Aorta (tissue), 5 donors: Measurements from ENCODE around the gene ELP5. TPM values are rescaled to one million over a fixed set of nuclear protein-coding genes. Genes with fewer than 3 reads are reported as not detected.

Experiments used
- ATAC-seq: fragments of 200-7000 bp; cut with Tn5 transposase; one replicate; pipeline ENCODE4 v1.9.1; 2022; ENCODE audit warnings: moderate library complexity; ENCODE audit not compliant: low FRiP score
- DNase-seq, 2 donors: peaks; one replicate each; pipeline ENCODE4 v3.0.0-alpha.2; 2020
- H3K27ac ChIP-seq, 2 donors: one replicate each; pipeline ENCODE4 v1.5.1; 2013; ENCODE audit warnings: low read length in 2 of 2, mild to moderate bottlenecking in 2 of 2, moderate library complexity in 2 of 2, control low read depth in 1 of 2, inconsistent platforms in 1 of 2, low read depth in 1 of 2
- H3K27me3 ChIP-seq, 2 donors: one replicate each; pipeline ENCODE4 v1.6.1; 2013; ENCODE audit warnings: control low read depth in 1 of 2, low read length in 1 of 2, mild to moderate bottlenecking in 1 of 2, moderate library complexity in 1 of 2; ENCODE audit not compliant: insufficient read depth in 2 of 2, control insufficient read depth in 1 of 2
- H3K36me3 ChIP-seq, 2 donors: one replicate each; pipeline ENCODE4 v1.6.1; 2013; ENCODE audit warnings: control low read depth in 1 of 2, low read length in 1 of 2, mild to moderate bottlenecking in 1 of 2; ENCODE audit not compliant: insufficient read depth in 2 of 2, control insufficient read depth in 1 of 2
- H3K4me1 ChIP-seq, 2 donors: one replicate each; pipeline ENCODE4 v1.6.1; 2013; ENCODE audit warnings: low read length in 2 of 2, control low read depth in 1 of 2, mild to moderate bottlenecking in 1 of 2, moderate library complexity in 1 of 2; ENCODE audit not compliant: insufficient read depth in 2 of 2, control insufficient read depth in 1 of 2
- H3K4me3 ChIP-seq, 2 donors: one replicate each; pipeline ENCODE4 v1.5.1; 2013; ENCODE audit warnings: low read length in 2 of 2, control low read depth in 1 of 2, mild to moderate bottlenecking in 1 of 2
- H3K9me3 ChIP-seq: one replicate; pipeline ENCODE4 v1.6.1; 2013; ENCODE audit warnings: mild to moderate bottlenecking, low read length; ENCODE audit not compliant: control insufficient read depth
- WGBS, 2 donors: extraction: QIAGEN DNeasy Blood & Tissue Kit; methylation state at CpG; one replicate each; pipeline ENCODE4 v1.1.7; 2013; 5-methylcytosine and 5-hydroxymethylcytosine counted together
- intact Hi-C, 2 donors: fragments of 100-400 bp; cut with DNase I; formaldehyde crosslinking; loops; one replicate each; pipeline versions ENCODE4 v1.14.2 to v1.15.0; 2022
- polyA plus RNA-seq, 2 donors: library from polyadenylated mRNA; stranded (reverse); fragments of 200-250 nt; gene quantifications; one replicate each; pipeline ENCODE4 v1.2.3, GENCODE V29; 2013
- total RNA-seq, 2 donors: library from RNA; stranded (reverse); fragmentation: NEBNext Ultra II Directional; extraction: Animal tissue kit (Norgen Biotek cat#: 25700); gene quantifications; one replicate each; pipeline ENCODE4 v1.2.1, GENCODE V29; 2021
- donor health status: healthy with polysubstance abuse.
- donor health status: Bipolar disorder and iron deficiency.
- donor health status: DM: no; HTN: no; CAD: no.
- donor health status: DM: no; HTN: no; CAD: no.
- donor health status: DM: yes; HTN: yes; CAD: no.

Gene ELP5
- total and polyA plus RNA-seq, 4 donors = 26.6 to 51.1 (median 28.9) TPM

DNA sequence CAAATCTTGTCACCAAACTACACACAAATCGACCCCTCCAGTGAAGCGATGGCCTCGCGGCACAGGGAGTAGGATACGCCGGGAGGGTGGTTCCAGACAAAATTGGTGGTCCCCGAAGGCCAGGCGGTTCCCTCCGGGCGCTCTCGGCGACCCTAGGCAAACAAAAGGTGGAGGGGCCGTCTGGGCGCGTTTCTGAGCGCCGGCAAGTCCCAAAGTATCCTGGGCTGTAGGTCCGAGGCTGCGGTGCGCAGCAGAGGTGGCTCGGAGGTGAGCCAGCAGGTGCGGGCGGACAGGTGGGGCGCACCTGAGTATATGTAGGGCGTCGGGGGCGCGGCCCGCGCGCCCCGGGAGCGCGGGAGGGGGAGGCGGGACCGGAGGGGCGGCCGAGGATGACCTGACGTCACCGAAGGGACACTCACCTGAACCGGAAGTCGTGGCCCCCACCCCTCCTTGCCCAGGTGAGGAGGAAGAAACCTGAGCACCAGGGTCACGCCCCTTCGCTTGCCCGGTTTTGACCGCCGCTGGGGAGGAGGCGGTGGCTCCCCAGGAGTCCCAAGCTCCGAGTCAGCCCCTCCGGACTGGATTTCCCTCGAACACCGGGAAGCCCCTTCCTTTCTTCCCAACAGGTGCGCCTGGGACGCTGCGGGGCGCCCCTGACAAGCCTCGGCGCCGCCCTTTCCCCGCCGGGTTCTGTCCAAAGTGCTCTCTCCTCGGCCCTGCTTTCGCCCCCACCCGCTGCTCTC, 10.3 kb downstream of the ELP5 start, which contains the start of gene CLDN7:
TSS of gene CLDN7 (minus strand) at position 287 of the 743 bp plus-strand sequence. CDS start 435 bp downstream, outside the sequence.
- intact Hi-C loops = no loop called here
- 3 to 4% methylated on average over 58 to 64 of the region's 64 CpGs for WGBS, 2 donors
- Histone ChIP-seq H3K27ac (no peak within 1 kb of the TSS), H3K9me3 (no peaks in the 10 kb centered on the region), H3K36me3 (peaks cover 0 to 1% of the 10 kb centered on the region in 2 donors), H3K4me1 (no peaks in the 10 kb centered on the region), H3K27me3 (peaks cover 0 to 3% of the 10 kb centered on the region in 2 donors), H3K4me3 (no peak within 1 kb of the TSS)
- DNase-seq (no peak), ATAC-seq (peak; percentile 9)

DNA sequence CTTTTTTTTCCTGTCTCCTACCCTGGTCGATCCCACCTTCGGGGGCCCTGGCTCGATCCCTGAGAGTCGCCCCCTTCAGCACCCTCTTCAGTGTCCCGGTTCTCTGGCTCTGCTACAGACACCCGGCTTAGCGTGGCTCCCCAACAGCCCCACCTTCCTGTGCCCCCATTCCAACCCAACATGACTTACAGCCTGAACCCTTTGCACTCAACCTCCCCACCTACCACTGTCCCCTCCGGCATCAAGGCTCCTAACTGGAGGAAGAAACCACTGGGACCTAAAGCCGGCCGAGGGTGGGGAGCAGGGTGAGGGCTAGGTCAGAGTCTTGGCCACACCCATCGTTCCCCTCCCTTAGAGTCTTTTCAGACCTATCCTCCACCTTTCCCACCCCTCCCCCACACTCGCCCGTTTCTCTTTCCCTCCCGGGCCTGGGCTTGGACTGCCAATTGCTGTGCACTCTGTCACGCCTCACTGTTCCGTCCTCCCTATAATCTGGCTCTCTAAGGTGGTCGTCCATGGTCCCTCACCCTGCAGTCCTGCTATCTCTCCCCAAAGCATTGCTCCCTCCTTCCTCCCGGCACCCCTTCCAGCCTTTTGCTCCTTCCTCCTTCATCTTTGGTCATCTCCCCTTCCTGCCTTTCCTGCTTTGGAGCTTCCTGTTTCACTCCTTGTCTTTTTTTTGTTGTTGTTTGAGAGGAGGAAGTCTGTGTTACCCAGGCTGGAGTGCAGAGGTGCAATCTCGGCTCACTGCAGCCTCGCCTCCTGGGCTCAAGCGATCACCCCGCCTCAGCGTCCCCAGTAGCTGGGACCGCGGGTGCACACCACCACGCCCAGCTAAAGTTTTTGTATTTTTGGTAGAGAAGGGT, 11.2 kb downstream of the ELP5 start:
- intact Hi-C loops = no loop called here
- whole genome bisulfite sequencing, 2 donors = 7 to 10% methylated on average over 26 of the region's 26 CpGs
- peaks cover 0 to 3% of the 10 kb centered on the region in 2 donors for H3K27me3 ChIP-seq
- H3K27ac ChIP-seq = no peak overlapping the region
- peaks cover 0 to 1% of the 10 kb centered on the region in 2 donors for H3K36me3 ChIP-seq
- H3K4me1 ChIP-seq = no peaks in the 10 kb centered on the region
- DNase-seq (no peak), ATAC-seq (peak; percentile 4)
- H3K9me3 ChIP-seq = no peaks in the 10 kb centered on the region
- no peak overlapping the region for H3K4me3 ChIP-seq

DNA sequence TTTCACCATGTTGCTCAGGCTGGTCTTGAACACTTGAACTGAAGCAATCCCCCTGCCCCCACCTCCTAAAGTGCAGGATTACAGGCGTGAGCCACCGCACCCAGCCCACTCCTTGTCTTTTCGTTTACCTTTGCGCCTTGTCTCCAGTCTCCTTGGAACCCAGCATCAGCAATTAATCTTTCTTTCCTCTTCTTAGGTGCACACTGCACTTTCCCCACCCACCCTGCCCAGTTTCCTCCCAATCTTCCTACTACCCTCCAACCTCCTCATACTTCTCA, 11.7 kb downstream of the ELP5 start:
- WGBS, 2 donors = 54 to 55% methylated on average over 4 of the region's 4 CpGs
- H3K36me3 ChIP-seq = peaks cover 0 to 1% of the 10 kb centered on the region in 2 donors
- H3K4me1 ChIP-seq = no peaks in the 10 kb centered on the region
- ATAC-seq (no peak), DNase-seq (no peak)
- H3K9me3 ChIP-seq = no peaks in the 10 kb centered on the region
- no peak overlapping the region for H3K4me3 ChIP-seq
- H3K27me3 ChIP-seq = peaks cover 0 to 3% of the 10 kb centered on the region in 2 donors
- intact Hi-C loops = no loop called here
- no peak overlapping the region for H3K27ac ChIP-seq

DNA sequence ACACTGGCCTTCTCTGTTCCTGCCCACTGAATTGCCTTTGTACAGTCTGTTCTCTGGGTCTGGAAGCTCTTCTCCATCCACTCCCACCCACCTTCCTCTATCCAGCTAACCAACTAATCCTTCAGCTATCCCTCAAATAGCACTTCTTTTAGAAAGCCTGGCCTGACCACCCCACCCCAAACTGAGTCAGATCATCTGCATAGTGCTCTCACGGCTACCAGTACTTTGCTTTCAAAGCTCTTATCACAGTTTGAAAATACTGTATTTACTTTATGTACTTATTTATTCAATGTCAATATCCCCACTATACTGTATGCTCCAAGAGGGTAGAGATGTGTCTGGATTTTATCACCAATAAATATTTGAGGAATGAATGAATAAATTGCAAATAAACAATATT, 14.8 kb downstream of the ELP5 start:
- H3K4me1 ChIP-seq = no peaks in the 10 kb centered on the region
- no peaks in the 10 kb centered on the region for H3K36me3 ChIP-seq
- H3K27ac ChIP-seq = no peak overlapping the region
- ATAC-seq = no peak
- DNase-seq = no peak
- H3K27me3 ChIP-seq = peaks cover 0 to 3% of the 10 kb centered on the region in 2 donors
- intact Hi-C loops = no loop called here
- no peak overlapping the region for H3K4me3 ChIP-seq
- WGBS, 2 donors = 31 to 65% methylated on average over 1 of the region's 1 CpG
- H3K9me3 ChIP-seq = no peaks in the 10 kb centered on the region

DNA sequence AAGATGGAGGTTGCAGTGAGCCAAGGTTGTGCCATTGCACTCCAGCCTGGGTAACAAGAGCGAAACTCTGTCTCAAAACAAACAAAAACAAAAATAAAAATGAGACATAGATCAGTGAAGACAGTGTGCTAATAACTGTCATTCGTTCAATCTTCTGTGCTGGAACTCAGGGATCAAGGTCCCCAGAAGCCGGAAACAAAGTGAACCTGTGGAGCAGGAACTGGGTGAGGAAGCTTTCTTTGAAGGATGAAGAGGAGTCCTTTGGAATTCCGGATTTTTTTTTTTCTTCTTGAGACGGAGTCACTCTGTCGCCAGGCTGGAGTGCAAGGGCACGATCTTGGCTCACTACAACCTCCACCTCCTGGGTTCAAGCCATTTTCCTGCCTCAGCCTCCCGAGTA, 27.4 kb downstream of the ELP5 start:
- Histone ChIP-seq H3K27me3 (no peaks in the 10 kb centered on the region), H3K4me3 (no peak overlapping the region), H3K27ac (no peak overlapping the region), H3K36me3 (no peaks in the 10 kb centered on the region), H3K4me1 (no peaks in the 10 kb centered on the region), H3K9me3 (no peaks in the 10 kb centered on the region)
- ATAC-seq = no peak
- intact Hi-C loops = no loop called here
- no peak for DNase-seq
- WGBS, 2 donors = 89 to 90% methylated on average over 8 of the region's 8 CpGs

DNA sequence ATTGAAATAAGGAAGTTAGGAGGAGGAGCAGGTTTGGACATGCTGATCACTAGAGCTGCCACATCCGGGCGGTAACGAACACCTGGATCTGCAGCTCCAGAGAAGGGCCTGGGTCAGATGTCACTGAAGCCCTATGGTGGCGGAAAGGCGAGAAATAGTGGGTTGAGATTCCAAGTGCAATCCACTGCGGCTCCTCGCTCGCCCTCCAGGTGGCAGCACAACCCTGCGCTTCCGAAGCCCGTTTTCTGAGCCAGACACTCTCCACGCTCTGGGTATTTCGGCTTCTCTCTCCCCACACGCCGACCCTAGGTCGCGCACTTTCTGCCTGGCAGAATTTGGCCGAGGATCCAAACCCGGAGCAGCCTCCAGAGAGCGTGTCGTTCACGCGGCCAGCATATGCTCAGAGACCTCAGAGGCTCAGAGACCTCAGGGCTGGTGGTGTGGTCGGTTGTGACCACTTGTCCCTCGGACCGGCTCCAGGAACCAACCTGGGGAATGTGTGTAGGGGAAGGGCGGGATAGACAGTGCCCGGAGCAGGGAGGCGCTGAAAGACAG, 28.6 kb downstream of the ELP5 start:
- DNase-seq (peak; percentile 86 to 95), ATAC-seq (peak; percentile 94)
- peak overlapping the region in 1 of 2 donors; percentile 3 for H3K4me3 ChIP-seq
- H3K4me1 ChIP-seq = no peaks in the 10 kb centered on the region
- H3K36me3 ChIP-seq = no peaks in the 10 kb centered on the region
- H3K27ac ChIP-seq = peak overlapping the region in 1 of 2 donors; percentile 55
- no peaks in the 10 kb centered on the region for H3K27me3 ChIP-seq
- intact Hi-C loops = loop anchor here (1.0 to 5.0 kb wide), 2 partner anchors 16 to 67 kb away; no protein-coding TSS in a partner anchor
- no peaks in the 10 kb centered on the region for H3K9me3 ChIP-seq
- WGBS, 2 donors = 0 to 1% methylated on average over 29 of the region's 29 CpGs

DNA sequence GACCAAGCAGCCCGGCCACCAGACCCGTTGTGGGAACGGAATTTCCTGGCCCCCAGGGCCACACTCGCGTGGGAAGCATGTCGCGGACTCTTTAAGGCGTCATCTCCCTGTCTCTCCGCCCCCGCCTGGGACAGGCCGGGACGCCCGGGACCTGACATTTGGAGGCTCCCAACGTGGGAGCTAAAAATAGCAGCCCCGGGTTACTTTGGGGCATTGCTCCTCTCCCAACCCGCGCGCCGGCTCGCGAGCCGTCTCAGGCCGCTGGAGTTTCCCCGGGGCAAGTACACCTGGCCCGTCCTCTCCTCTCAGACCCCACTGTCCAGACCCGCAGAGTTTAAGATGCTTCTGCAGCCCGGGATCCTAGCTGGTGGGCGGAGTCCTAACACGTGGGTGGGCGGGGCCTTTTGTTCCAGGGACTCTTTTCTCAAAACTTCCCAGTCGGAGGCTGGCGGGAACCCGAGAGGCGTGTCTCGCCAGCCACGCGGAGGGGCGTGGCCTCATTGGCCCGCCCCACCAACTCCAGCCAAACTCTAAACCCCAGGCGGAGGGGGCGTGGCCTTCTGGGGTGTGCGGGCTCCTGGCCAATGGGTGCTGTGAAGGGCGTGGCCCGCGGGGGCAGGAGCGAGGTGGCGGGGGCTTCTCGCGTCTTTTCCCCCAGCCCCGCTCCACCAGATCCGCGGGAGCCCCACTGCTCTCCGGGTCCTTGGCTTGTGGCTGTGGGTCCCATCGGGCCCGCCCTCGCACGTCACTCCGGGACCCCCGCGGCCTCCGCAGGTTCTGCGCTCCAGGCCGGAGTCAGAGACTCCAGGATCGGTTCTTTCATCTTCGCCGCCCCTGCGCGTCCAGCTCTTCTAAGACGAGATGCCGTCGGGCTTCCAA, 29.3 kb downstream of the ELP5 start, which contains the start of gene SLC2A4:
TSS of gene SLC2A4 (plus strand) at position 645 of the 879 bp plus-strand sequence. CDS start at position 862, 217 bp downstream.
- ATAC-seq (peak; percentile 93), DNase-seq (peak; percentile 95 to 97)
- intact Hi-C loops = loop anchor here in 1 of 2 donors (5.0 kb wide), 1 partner anchor 66 kb away; no protein-coding TSS in a partner anchor
- Histone ChIP-seq H3K27ac (peak within 1 kb of the TSS in 1 of 2 donors; percentile 55), H3K36me3 (no peaks in the 10 kb centered on the region), H3K9me3 (no peaks in the 10 kb centered on the region), H3K4me1 (no peaks in the 10 kb centered on the region), H3K27me3 (no peaks in the 10 kb centered on the region), H3K4me3 (peak within 1 kb of the TSS in 1 of 2 donors; percentile 7)
- WGBS, 2 donors = 1% methylated on average over 69 to 71 of the region's 71 CpGs
